Trophoblast cell (in vitro differentiated cells and primary cell): Measurements from ENCODE around the gene TMEM52B.

ENCODE experiments used
- DNase-seq, 2 donors: peaks; one replicate each; pipeline ENCODE4 v3.0.0-alpha.2; 2016
- H2AFZ ChIP-seq: 2 replicates; pipeline ENCODE4 v1.6.1; 2013; ENCODE audit warnings: low read length, moderate library complexity, mild to moderate bottlenecking; ENCODE audit not compliant: insufficient read depth, poor library complexity
- H2AK5ac ChIP-seq: 2 replicates; pipeline ENCODE4 v1.6.1; 2013; ENCODE audit warnings: mild to moderate bottlenecking, low read length
- H2BK120ac ChIP-seq: 2 replicates; pipeline ENCODE4 v1.6.1; 2013; ENCODE audit warnings: low read length, mild to moderate bottlenecking, moderate library complexity; ENCODE audit not compliant: insufficient read depth, poor library complexity
- H2BK12ac ChIP-seq: 2 replicates; pipeline ENCODE4 v1.6.1; 2013; ENCODE audit warnings: mild to moderate bottlenecking, low read length, moderate library complexity
- H2BK5ac ChIP-seq: 2 replicates; pipeline ENCODE4 v1.6.1; 2013; ENCODE audit warnings: low read length, low read depth, moderate library complexity, mild to moderate bottlenecking; ENCODE audit not compliant: poor library complexity
- H3K14ac ChIP-seq: 2 replicates; pipeline ENCODE4 v1.6.1; 2013; ENCODE audit warnings: mild to moderate bottlenecking, low read length
- H3K18ac ChIP-seq: 2 replicates; pipeline ENCODE4 v1.6.1; 2013; ENCODE audit warnings: mild to moderate bottlenecking, low read length
- H3K23ac ChIP-seq: 2 replicates; pipeline ENCODE4 v1.6.1; 2013; ENCODE audit warnings: low read length
- H3K27ac ChIP-seq: 2 replicates; pipeline ENCODE4 v1.5.1; 2013; ENCODE audit warnings: low read depth, mild to moderate bottlenecking, inconsistent platforms, low read length, moderate library complexity
- H3K27me3 ChIP-seq: 2 replicates; pipeline ENCODE4 v1.6.1; 2013; ENCODE audit warnings: inconsistent platforms, mild to moderate bottlenecking, low read length, moderate library complexity; ENCODE audit not compliant: insufficient read depth
- H3K36me3 ChIP-seq, 2 experiments: 1 replicate in 1 of 2; 2 replicates in 1 of 2; pipeline ENCODE4 v1.6.1; 2013; ENCODE audit warnings: low read length in 2 of 2, mild to moderate bottlenecking in 2 of 2, moderate library complexity in 1 of 2; ENCODE audit not compliant: insufficient read depth in 2 of 2, control insufficient read depth in 1 of 2
- H3K4ac ChIP-seq: 2 replicates; pipeline ENCODE4 v1.6.1; 2013; ENCODE audit warnings: low read depth, mild to moderate bottlenecking, low read length, moderate library complexity
- H3K4me1 ChIP-seq, 2 experiments: 1 replicate in 1 of 2; 2 replicates in 1 of 2; pipeline ENCODE4 v1.6.1; 2013; ENCODE audit warnings: low read length in 2 of 2, mild to moderate bottlenecking in 2 of 2, moderate library complexity in 1 of 2; ENCODE audit not compliant: insufficient read depth in 2 of 2, control insufficient read depth in 1 of 2
- H3K4me2 ChIP-seq: 2 replicates; pipeline ENCODE4 v1.6.1; 2013; ENCODE audit warnings: inconsistent platforms, mild to moderate bottlenecking, low read length, moderate library complexity
- H3K4me3 ChIP-seq: 2 replicates; pipeline ENCODE4 v1.5.1; 2013; ENCODE audit warnings: mild to moderate bottlenecking, low read depth, low read length, inconsistent platforms
- H3K79me1 ChIP-seq: one replicate; pipeline ENCODE4 v1.6.1; 2013; ENCODE audit warnings: low read length
- H3K79me2 ChIP-seq: 2 replicates; pipeline ENCODE4 v1.6.1; 2013; ENCODE audit warnings: low read length, mild to moderate bottlenecking; ENCODE audit not compliant: control insufficient read depth, insufficient read depth, poor library complexity
- H3K9ac ChIP-seq: 2 replicates; pipeline ENCODE4 v1.6.1; 2013; ENCODE audit warnings: mild to moderate bottlenecking, low read length
- H3K9me3 ChIP-seq: 2 replicates; pipeline ENCODE4 v1.6.1; 2013; ENCODE audit warnings: low read depth, mild to moderate bottlenecking, control low read depth, inconsistent platforms, low read length; ENCODE audit not compliant: insufficient read depth
- H4K12ac ChIP-seq: 2 replicates; pipeline ENCODE4 v1.6.1; 2013; ENCODE audit warnings: low read depth, mild to moderate bottlenecking, low read length, moderate library complexity
- H4K8ac ChIP-seq: 2 replicates; pipeline ENCODE4 v1.6.1; 2013; ENCODE audit warnings: low read depth, mild to moderate bottlenecking, low read length, moderate library complexity
- H4K91ac ChIP-seq: one replicate; pipeline ENCODE4 v1.6.1; 2013; ENCODE audit warnings: low read depth, mild to moderate bottlenecking, low read length, moderate library complexity
- WGBS: extraction: QIAGEN DNeasy Blood & Tissue Kit; methylation state at CpG from one replicate; pipeline ENCODE4 v1.1.7; 2013; ENCODE audit warnings: missing lambda C conversion rate; ENCODE audit not compliant: insufficient read length, insufficient coverage; ENCODE audit errors: extremely low coverage; 5-methylcytosine and 5-hydroxymethylcytosine counted together

Gene TMEM52B

DNA sequence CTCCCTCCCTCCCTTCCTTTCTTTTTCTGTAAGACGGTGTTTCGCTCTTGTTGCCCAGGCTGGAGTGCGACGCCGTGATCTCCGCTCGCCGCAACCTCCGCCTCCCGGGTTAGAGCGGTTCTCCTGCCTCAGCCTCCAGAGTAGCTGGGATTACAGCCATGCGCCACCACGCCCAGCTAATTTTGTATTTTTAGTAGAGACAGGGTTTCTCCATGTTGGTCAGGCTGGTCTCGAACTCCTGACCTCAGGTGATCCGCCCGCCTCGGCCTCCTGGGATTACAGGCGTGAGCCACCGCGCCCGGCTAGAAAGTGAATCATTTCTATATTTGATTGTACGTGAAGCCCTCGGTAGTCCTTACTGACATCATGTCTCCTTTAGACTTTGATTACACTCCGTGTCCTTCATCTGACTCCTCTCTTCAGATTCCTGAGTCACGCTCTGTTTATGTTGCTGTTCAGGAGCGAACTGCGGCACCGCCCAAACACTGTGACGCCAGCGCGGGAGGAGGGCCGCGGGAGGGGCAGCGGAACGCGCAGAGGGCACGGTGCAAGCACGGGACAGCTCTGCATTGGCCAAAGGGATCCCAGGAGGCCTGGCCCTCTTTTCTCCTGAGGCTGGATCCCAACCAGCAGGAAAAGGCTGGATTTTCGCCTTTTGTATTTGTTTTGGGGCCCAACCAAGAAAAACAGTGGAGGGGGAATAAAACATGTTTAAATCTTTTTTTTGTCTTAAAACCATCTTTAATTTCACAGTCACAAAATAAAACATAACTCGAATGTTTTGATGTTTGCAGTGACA is 33.3 kb downstream of the TMEM52B start:
- Histone ChIP-seq H3K36me3 (no peaks in the 10 kb centered on the region), H4K8ac (peak overlapping the region; percentile 63), H3K18ac (no peak overlapping the region), H3K27me3 (no peaks in the 10 kb centered on the region), H3K4me1 (peaks cover 2 to 7% of the 10 kb centered on the region in 2 experiments), H3K4me2 (peak overlapping the region; percentile 81), H3K4ac (no peak overlapping the region), H2AFZ (no peak overlapping the region), H3K4me3 (no peak overlapping the region), H2BK120ac (no peak overlapping the region), H2BK12ac (no peak overlapping the region), H2BK5ac (no peak overlapping the region), H4K91ac (no peak overlapping the region), H3K79me2 (peaks cover 3% of the 10 kb centered on the region), H3K14ac (no peak overlapping the region), H2AK5ac (no peak overlapping the region), H3K9me3 (no peaks in the 10 kb centered on the region), H3K9ac (no peak overlapping the region), H3K27ac (peak overlapping the region; percentile 80), H3K79me1 (peaks cover 11% of the 10 kb centered on the region), H4K12ac (no peak overlapping the region), H3K23ac (no peak overlapping the region)
- peak; percentile 99 for DNase-seq
- WGBS, result no CpG with 5 or more reads among the region's 40 CpGs

DNA sequence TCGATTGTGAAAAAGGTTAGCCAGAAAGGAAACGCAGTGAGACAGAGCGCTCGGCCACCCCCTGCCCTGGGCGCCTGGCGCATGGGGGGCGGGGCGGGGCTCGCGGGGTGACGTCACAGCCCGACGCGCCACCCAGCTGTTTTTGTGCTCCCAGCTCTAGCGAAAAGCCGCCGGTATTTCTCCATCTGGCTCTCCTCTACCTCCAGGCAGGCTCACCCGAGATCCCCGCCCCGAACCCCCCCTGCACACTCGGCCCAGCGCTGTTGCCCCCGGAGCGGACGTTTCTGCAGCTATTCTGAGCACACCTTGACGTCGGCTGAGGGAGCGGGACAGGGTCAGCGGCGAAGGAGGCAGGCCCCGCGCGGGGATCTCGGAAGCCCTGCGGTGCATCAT is 33.9 kb downstream of the TMEM52B start, which contains the start of gene GABARAPL1:
Gene GABARAPL1 (plus strand): TSS at position 139 of the 393 bp plus-strand sequence. CDS start 253 bp downstream, at position 392.
- Histone ChIP-seq H3K14ac (peak within 1 kb of the TSS; percentile 71), H3K9ac (peak within 1 kb of the TSS; percentile 82), H3K4ac (peak within 1 kb of the TSS; percentile 17), H3K4me3 (peak within 1 kb of the TSS; percentile 87), H3K9me3 (no peaks in the 10 kb centered on the region), H3K23ac (no peak within 1 kb of the TSS), H4K91ac (peak within 1 kb of the TSS; percentile 78), H3K79me1 (peaks cover 11% of the 10 kb centered on the region), H2BK120ac (peak within 1 kb of the TSS; percentile 13), H2BK5ac (peak within 1 kb of the TSS; percentile 59), H2AK5ac (peak within 1 kb of the TSS; percentile 20), H3K4me2 (peak within 1 kb of the TSS; percentile 81), H3K27me3 (no peaks in the 10 kb centered on the region), H2AFZ (peak within 1 kb of the TSS; percentile 74), H2BK12ac (no peak within 1 kb of the TSS), H4K8ac (peak within 1 kb of the TSS; percentile 63), H3K79me2 (peaks cover 3% of the 10 kb centered on the region), H3K4me1 (peaks cover 2 to 7% of the 10 kb centered on the region in 2 experiments), H3K18ac (peak within 1 kb of the TSS; percentile 76), H4K12ac (peak within 1 kb of the TSS; percentile 6), H3K27ac (peak within 1 kb of the TSS; percentile 80), H3K36me3 (no peaks in the 10 kb centered on the region)
- WGBS, result no CpG with 5 or more reads among the region's 35 CpGs
- DNase-seq, result peak; percentile 77 to 86

DNA sequence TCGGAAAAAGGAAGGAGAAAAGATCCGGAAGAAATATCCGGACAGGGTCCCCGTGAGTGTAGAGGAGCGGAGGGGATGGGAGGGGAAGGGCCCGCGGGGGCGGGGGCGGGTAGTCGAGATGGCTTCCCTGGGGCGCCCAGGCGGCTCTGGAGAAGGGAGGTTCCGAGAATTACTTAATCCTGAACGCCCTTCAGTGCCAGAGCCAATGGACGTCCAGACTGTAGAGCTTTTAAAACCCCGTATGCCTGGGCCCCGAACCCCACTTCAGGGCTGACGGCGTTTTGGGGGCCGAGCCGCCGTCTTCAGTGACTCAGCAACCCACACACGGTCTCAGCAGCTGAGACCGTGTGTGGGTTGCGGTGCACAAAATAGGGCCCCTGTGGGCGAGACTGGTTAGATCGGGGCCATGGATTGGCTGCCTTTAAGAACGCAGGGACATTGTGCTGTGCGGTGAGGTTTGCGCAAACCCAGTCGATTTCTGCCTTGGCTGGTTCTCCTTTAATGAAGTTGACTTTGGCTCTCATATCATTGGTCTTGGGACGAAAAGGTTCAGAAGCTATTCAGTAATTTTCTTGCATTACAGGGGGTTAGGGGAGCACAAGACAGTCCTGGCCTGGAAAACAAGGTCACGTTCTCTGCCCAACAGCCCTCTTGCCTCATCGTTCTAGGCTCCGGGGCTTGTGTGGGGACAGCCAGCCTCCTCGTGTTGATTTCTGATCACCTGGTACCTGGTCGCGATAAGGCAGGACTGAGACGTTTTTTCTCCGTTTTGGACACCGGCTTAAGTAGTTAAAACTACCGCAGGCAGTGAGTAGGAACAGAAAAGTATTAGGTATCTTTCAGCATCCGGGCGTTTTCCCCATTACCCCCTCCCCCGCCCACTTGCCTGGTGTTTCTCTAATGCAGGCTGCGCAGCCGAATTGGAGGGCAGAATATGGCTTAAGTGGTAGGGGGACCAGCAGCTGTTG is 34.6 kb downstream of the TMEM52B start:
- peak overlapping the region; percentile 81 for H3K4me2 ChIP-seq
- peaks cover 2 to 7% of the 10 kb centered on the region in 2 experiments for H3K4me1 ChIP-seq
- H3K18ac ChIP-seq, result peak overlapping the region; percentile 76
- peak overlapping the region; percentile 78 for H4K91ac ChIP-seq
- peak overlapping the region; percentile 74 for H2AFZ ChIP-seq
- no peak overlapping the region for H2BK12ac ChIP-seq
- peak overlapping the region; percentile 82 for H3K9ac ChIP-seq
- peak; percentile 69 to 76 for DNase-seq
- WGBS, result no CpG with 5 or more reads among the region's 47 CpGs
- H3K79me2 ChIP-seq, result peaks cover 3% of the 10 kb centered on the region
- H3K4ac ChIP-seq, result peak overlapping the region; percentile 17
- H4K8ac ChIP-seq, result peak overlapping the region; percentile 59
- H4K12ac ChIP-seq, result peak overlapping the region; percentile 6
- peak overlapping the region; percentile 13 for H2BK120ac ChIP-seq
- H3K23ac ChIP-seq, result no peak overlapping the region
- H3K27me3 ChIP-seq, result no peaks in the 10 kb centered on the region
- H2BK5ac ChIP-seq, result peak overlapping the region; percentile 59
- peak overlapping the region; percentile 20 for H2AK5ac ChIP-seq
- H3K9me3 ChIP-seq, result no peaks in the 10 kb centered on the region
- peak overlapping the region; percentile 87 for H3K4me3 ChIP-seq
- peak overlapping the region; percentile 71 for H3K14ac ChIP-seq
- peak overlapping the region; percentile 80 for H3K27ac ChIP-seq
- H3K36me3 ChIP-seq, result peaks cover 0 to 3% of the 10 kb centered on the region in 2 experiments
- peaks cover 11% of the 10 kb centered on the region for H3K79me1 ChIP-seq
